Measurements from ENCODE around the gene ITPK1. TPM values are rescaled to one million over a fixed set of nuclear protein-coding genes. Genes with fewer than 3 reads are reported as not detected.

Gene ITPK1
- total and polyA plus RNA-seq, 12 donors = 47.1 to 152 (median 92.7) TPM

DNA sequence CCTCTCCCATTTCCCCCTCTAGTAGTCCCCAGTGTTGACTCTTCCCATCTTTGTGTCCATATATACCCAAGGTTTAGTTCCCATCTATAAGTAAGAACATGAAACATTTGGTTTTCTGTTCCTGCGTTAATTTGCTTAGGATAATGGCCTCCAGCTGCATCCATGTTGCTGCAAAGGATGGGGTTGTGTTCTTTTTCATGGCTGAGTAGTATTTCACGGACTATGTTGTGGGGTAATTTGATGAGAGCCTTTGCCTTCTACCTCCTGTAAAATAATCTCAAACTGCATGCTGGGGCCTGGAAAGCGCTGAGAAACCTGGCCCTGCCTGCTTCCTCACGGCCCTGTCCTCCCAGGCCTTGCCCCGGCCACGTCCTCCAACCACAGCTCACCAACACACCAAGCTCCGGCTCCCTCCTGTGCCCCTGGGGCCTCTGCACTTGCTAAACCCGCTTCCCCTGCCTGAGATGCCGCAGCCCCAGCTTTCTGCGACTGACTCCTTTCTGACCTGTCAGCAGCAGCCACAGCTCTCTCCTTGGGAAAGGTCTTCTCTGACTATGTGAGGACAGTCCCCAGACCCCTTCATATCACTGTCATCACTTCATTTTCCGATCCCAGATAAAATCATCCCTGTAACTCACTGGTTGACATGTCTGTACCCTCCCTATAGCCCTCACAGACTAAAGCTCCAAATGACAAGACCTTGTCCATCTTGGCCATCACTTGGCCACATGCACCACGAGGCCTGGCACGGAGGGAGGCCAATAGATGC is 19.8 kb downstream of the ITPK1 start:
- no peak overlapping the region for H3K4me3 ChIP-seq
- TF ChIP-seq, protein P1, sequence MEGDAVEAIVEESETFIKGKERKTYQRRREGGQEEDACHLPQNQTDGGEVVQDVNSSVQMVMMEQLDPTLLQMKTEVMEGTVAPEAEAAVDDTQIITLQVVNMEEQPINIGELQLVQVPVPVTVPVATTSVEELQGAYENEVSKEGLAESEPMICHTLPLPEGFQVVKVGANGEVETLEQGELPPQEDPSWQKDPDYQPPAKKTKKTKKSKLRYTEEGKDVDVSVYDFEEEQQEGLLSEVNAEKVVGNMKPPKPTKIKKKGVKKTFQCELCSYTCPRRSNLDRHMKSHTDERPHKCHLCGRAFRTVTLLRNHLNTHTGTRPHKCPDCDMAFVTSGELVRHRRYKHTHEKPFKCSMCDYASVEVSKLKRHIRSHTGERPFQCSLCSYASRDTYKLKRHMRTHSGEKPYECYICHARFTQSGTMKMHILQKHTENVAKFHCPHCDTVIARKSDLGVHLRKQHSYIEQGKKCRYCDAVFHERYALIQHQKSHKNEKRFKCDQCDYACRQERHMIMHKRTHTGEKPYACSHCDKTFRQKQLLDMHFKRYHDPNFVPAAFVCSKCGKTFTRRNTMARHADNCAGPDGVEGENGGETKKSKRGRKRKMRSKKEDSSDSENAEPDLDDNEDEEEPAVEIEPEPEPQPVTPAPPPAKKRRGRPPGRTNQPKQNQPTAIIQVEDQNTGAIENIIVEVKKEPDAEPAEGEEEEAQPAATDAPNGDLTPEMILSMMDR (IDR thresholded peaks at IDR 0.05) = no peak
- H3K27me3 ChIP-seq = no peaks in the 10 kb centered on the region
- peaks cover 35 to 95% (median 73%) of the 10 kb centered on the region in 9 donors for H3K4me1 ChIP-seq
- ATAC-seq (no peak), DNase-seq (no peak)
- intact Hi-C loops (cut with DNase I) = no loop called here
- no peaks in the 10 kb centered on the region for H3K9me3 ChIP-seq
- no peaks in the 10 kb centered on the region for H3K36me3 ChIP-seq
- H3K27ac ChIP-seq = peak overlapping the region in 5 of 10 donors; percentile 5 to 79 (median 64)
- WGBS, 2 donors = 78 to 84% methylated on average over 13 of the region's 13 CpGs

GRCh38 chr14:93094121-93094918 is 21.4 kb downstream of the ITPK1 start:
- no peak for DNase-seq
- no peaks in the 10 kb centered on the region for H3K27me3 ChIP-seq
- TF ChIP-seq, protein P1 (IDR thresholded peaks at IDR 0.05) = no peak
- H3K9me3 ChIP-seq = no peaks in the 10 kb centered on the region
- H3K4me3 ChIP-seq = no peak overlapping the region
- intact Hi-C loops (cut with DNase I) = loop anchor here in 1 of 10 donors (5.0 kb wide), 1 partner anchor 47 kb away; no protein-coding TSS in a partner anchor
- 85 to 86% methylated on average over 20 of the region's 20 CpGs for WGBS, 2 donors
- no peaks in the 10 kb centered on the region for H3K36me3 ChIP-seq
- peak overlapping the region in 7 of 10 donors; percentile 15 to 82 (median 66) for H3K27ac ChIP-seq
- no peak for ATAC-seq
- H3K4me1 ChIP-seq = peaks cover 43 to 99% (median 83%) of the 10 kb centered on the region in 9 donors

GRCh38 chr14:93092606-93093556 is 22.8 kb downstream of the ITPK1 start:
- ATAC-seq = peak in 7 of 8 donors; percentile 13 to 54 (median 28)
- Histone ChIP-seq H3K4me1 (peaks cover 46 to 98% (median 79%) of the 10 kb centered on the region in 9 donors), H3K27ac (peak overlapping the region; percentile 11 to 82 (median 66)), H3K27me3 (no peaks in the 10 kb centered on the region), H3K4me3 (no peak overlapping the region), H3K36me3 (no peaks in the 10 kb centered on the region), H3K9me3 (no peaks in the 10 kb centered on the region)
- 73 to 76% methylated on average over 24 of the region's 24 CpGs for WGBS, 2 donors
- intact Hi-C loops (cut with DNase I) = loop anchor here in 1 of 10 donors (5.0 kb wide), 1 partner anchor 46 kb away; no protein-coding TSS in a partner anchor
- peak in 1 of 2 donors; percentile 48 for DNase-seq
- TF ChIP-seq, protein P1 (IDR thresholded peaks at IDR 0.05) = no peak

All from heart right ventricle (tissue), 16 donors.